NCI-H82 treated with DMSO at 0.1 percent for 48 hours (cell line): ENCODE data around the gene PAXIP1.

Experiments
- DNase-seq: peaks from one replicate; lab custom pipeline; 2025; ENCODE audit not compliant: unreplicated experiment; lab: John Stamatoyannopoulos, UW

PAXIP1 gene

DNA sequence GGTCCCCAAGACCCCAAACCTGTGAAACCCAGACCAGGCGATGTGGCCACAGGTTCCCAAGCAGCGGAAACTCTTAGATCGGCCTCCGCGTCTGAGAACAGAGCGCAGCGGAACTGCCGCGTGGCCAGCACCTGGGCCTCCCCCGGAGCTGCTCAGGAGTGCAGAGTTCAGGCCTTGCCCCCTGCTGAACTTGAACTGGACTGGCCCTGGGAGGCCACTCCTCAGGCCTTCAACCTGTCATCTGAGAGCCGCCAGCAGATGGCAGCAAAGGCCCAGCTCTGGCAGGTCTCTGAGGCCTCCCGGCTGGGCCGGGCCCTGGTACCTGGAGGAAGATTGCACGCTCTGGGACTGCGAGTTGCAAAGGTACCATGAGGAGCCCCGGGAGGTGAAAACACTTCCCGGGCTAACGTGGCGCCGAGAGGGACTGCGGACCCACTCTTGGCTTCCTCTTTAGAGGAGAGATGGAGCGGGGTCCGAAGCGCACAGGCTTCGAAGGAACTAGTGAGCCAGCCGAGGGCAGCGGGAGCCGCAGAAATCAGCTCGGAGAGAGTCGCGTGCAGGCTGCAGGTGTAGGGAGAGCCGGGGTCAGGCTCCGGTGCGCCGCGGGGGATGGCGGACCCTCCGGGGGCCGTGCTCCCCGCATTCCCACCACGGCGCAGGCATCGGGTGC is 89.2 kb downstream of the PAXIP1 start:
- DNase-seq, result peak; percentile 3

DNA sequence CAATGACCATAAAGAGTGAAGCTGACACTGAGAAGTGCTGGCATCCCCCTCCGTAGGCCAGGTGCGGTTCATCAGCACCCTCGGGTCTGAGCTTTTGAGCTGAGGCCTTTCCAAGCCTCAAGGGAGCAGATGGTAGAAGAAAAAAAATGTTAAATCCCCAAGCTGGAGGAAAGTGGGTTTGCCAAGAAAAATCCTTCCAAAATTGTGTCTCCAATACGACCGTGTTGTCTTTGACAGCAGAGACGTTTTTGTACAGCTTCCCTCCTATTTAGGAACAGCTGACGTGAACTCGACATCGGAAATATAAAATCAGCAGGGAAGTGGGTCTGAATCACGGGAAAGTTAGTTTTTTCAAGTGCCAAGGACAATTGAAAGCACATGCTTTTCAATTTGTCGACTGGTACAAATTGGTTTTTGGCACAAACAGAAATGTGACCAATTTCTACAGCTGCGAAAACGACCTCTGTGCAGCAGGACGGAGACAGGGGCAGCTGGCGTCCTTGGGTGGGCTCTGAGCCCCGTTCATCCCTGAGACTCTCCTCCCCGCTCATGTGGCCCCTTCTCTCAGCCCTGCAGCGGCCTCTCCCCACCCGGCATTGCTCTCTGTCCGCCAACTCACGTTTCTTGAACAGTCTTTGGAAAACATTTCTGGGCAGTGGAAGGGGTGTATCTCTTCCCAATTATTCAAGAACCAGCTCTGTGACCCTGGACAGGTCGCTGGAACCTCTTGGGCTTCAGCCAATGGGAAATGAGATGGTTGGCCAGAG is 89.9 kb downstream of the PAXIP1 start:
- DNase-seq, result no peak

DNA sequence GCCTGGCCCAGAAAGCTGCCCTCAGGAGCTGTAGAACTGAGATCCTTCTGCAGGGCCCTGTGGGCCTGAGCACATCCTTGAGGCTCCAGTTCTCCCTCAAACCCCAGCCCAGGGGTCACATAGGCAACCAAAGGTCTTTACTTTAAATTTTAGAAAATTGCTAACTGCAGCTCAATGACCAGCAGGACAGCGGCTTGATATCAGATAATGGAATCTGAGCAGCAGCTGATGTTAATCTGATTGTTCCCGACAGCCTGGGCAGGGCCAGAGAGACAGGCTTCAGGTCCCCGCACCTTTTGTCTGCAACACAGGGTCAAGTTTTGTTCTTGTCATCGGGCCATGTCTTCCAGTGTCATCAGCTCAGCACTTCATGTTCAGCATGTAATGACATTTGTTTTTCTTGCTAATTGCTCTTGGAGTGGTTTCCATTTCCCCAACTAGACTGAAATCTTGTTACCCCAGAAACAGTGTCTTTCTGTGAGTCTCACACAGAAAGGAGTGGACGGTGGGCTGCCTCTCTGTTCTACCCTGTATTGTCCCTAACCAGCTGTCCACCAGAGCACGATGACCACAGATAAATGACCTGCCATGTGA is 91.0 kb downstream of the PAXIP1 start:
- DNase-seq, result no peak

DNA sequence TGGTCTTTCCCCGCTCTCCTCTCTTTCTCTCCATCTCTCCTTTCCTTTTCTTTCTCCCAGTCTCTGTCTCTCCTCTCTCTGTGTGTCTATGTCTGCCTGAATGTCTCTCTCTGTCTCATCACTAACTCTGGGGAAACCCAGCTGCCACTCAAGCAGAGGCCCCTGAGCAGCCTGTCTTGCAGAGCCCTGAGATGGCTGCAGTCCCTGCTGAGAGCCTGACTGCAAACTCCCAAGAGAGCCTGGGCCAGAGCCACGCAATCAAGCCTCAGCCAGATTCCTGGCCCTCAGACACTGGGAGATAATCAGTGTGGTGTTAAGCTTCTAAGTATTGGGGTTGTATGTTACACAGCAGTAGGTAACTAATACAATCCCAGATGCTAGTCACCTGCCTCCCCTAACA is 91.5 kb downstream of the PAXIP1 start:
- no peak for DNase-seq

DNA sequence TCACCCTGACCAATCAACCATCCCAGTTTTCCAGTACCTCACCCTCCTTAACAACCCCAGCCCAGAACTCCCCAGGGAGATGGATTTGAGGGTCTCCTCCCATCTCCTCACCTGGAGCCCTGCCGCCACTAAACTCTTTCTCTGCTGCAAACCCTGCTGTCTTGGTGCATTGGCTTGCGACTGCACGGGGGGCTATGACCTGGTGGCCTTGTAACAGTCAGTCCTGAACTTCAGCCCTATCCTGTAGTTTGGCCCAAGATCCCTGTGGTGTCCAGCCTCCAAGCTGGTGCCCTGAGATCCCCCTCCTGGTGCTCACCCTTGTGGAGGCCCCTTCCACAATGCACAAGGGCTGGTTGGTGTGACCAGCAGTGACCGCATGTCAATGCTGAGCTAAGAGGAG is 91.9 kb downstream of the PAXIP1 start:
- DNase-seq, result no peak

DNA sequence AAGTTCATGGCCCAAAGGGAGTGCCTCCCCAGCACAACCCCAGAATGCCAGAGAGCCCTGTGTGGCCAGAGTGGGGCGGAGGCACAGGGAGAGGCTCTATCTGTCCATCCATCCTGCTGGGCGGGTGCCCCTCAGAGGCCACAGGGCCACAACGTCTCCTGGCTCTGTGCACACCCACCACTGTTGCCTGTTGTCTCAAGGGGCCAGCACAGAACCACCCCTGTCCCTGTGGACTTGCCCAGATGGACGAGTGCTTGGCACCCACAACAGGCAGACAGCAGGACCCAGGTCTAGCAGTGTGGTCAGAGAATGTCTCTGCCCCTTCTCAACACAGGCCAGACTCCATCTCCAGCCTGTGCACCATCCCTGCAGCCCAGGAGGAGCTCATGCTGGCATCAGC is 92.8 kb downstream of the PAXIP1 start:
- no peak for DNase-seq

DNA sequence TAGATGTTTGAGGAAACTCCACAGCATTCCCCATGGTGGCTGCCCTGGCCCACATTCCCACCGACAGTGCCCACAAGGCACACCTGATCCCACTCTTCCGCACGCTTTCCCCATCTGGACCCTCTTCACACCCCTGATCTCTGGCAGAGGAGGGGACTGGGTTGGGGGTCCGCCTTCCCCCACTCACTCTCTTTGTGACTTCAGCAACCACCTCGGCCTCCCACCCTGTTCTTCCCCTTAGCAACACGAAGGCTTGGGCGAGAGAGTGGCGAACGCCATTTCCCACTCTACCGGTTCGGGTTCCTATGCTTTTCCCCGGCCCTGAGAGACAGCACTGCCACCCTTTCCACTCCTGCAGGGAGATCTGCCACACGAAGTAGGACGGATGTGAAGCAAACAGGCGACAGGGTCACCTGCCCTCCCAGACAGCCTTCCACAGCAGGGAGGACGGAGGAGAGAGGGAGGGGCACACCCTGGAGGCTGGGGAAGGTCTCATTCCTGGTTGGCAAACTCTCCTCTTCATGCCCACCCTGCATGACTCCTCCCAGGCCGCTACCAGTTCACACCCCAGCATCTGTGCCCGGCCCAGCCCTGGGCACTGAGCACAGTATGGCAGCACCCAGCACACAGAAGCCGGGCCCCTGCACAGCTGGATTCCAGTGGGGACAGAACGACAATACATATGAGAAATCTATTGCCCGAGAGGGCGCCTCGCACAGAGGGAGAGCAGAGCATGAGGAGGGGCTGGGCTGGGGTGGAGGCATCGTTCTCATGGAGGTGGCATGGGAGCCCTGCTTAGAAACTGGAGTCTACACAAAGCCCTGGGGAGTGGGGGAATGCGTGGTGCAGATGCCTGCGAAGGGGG is 93.5 kb downstream of the PAXIP1 start:
- no peak for DNase-seq

DNA sequence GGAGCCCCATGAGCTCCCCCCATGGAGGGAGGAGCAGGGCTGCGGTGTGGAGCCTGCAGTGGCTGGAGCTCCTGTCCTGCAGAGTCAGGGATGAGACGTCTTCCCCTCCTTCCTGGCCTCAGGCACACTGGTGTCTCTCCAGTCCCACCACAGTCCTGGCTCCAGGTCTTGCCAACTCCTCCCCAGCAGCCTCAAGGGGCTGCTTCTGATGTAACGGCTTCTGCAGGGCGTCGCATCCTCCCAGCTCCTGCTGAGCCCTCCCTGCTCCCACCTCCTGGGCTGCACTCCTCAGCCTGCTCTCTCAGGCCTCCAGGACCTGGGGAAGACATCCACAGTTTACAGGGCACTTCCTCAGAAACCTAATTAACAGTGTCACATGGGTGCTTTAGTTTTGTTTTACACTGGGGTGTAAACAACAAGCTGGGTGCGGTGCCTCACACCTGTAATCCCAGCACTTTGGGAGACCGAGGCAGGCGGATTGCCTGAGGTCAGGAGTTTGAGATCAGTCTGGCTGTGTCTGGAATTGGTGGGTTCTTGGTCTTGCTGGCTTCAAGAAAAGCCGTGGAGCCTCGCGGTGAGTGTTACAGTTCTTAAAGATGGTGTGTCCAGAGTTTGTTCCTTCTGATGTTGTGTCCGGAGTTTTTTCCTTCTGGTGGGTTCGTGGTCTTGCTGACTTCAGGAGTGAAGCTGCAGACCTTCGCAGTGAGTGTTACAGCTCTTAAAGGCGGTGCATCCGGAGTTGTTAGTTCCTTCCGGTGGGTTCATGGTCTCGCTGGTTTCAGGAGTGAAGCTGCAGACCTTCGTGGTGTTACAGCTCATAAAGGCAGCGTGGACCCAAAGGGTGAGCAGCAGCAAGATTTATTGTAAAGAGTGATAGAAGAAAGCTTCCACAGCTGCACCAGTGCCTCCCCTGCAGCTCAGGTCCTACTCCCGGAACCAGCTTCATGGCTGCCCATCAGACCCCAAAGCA is 95.0 kb downstream of the PAXIP1 start:
- no peak for DNase-seq

DNA sequence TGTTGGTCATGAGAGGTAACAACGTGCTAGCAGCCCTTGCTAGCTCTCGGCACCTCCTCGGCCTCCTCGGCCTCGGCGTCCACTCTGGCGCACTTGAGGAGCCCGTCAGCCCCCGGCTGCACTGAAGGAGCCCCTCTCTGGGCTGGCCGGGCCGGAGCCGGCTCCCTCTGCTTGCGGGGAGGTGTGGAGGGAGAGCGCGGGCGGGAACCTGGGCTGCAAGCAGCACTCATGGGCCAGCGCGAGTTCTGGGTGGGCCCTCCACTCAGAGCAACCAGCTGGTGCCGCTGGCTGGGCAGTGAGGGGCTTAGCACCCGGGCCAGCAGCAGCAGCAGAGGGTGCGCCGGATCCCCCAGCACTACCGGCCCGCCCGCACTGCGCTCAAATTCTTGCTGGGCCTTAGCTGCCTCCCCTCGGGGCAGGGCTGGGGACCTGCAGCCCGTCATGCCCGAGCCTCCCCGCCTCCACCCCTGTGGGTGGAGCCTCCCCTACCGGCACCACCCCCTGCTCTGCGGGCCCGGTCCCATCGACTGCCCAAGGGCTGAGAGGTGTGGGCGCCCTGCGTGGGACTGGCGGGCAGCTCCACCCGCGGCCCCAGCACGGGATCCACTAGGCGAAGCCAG is 96.1 kb downstream of the PAXIP1 start:
- DNase-seq, result no peak

DNA sequence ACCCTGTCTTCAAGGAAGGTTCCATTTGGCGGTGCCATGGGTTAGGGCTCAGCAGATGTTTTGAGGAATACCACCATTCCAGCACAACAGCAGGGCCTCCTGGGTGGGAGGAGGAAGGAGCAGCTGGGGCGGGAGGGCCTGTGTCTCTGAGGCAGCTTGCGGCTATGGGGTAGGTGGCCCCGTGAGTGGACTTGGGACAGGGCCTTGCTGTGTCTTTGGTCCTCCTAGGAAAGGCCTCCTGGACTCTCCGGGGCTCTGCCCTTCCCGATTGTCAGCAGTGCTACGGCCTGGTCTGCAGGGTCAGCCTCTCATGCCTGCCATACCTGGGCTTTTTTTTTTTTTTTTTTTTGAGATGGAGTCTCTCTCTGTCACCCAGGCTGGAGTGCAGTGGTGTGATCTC is 96.7 kb downstream of the PAXIP1 start:
- DNase-seq, result no peak

DNA sequence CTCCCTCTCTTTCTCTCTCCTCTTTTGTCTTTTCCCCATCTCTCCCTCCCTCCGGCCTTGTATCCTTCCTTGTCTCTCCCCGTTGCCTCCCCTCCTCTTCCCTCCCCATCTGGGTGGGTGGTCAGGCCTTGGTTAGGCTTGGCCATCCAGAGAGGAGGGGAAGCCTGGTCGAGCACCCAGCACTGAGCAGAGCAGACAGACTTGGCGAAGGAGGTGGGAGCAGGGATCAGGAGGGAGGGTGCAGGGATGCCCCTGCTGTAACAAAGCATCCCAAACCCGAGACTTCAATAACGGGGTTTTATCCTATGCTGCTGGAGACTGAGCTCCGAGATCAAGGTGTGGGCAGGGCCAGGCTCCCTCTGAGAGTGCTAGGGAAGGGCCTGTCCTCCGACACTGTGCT is 97.3 kb downstream of the PAXIP1 start:
- no peak for DNase-seq

DNA sequence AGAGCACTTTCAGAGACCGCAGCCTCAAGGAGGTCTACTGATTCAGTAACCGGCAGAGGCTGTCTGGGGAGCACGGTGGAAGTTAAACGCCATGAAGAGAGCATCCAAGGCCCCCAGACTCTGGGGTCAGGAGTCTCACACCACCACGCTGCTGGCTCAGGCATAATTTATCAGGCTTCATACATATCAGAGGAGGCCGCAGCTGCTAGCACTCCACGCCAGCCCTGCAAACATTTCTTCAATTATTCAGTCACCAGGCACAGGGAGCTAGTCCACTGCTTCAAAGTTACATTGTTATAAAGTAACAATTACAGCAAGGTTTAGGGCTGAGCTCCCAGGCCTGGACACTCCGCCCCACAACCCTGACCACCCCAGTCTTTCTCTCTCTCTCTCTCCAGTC is 97.8 kb downstream of the PAXIP1 start:
- no peak for DNase-seq

DNA sequence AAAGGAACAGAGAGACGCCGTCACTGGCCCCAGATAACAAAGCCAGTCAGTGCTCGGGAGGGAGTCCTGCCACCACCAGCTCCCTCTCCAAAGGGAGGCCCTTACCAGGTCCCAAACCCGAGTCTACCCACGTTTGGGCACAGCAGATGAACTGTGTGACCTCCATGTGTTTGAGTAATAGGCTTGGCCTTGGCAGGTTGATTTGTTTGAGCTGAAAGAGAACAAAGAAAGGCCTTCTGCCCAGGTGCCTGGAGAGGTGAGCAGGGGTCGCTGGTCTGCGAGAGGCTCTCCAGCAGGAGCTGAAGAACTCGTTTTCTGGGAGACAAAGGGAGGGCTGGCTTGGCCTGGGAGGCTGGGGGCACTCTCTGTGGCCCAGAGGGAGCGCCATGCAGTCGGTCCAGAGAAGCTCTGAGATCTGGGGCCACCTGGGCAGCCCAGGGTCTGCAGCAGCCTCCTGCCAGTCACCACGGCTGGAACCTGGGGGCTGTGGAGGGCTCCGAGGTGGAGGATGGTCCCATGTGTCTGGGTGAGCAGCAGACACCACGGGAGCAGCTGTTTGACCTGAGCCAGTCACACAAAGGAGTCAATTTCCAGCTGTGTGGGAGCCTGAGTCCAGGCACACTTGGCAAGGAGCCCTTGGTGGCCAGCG is 99.7 kb downstream of the PAXIP1 start:
- DNase-seq, result no peak

DNA sequence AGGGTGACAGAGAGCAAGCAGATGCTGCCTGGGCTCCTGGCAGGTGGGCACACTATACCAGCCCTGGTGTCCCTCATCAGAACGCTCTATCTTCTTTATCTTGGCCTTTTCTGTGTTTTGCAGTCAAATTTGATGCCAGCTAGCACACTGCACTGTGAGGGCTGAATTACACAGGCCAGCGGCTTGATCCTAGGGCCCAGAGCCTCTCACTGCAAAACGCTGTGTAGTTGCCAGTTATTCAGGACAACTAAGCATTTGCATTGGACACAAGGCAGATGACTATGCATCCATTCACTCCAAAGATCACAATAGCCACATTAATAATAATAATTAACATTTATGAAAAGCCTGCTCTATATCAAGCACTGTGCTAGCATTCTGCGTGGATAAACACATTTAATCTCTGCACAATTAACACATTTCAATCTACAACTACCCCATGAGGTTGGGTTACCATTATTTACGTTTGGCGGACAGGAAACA is 100.3 kb downstream of the PAXIP1 start:
- no peak for DNase-seq

DNA sequence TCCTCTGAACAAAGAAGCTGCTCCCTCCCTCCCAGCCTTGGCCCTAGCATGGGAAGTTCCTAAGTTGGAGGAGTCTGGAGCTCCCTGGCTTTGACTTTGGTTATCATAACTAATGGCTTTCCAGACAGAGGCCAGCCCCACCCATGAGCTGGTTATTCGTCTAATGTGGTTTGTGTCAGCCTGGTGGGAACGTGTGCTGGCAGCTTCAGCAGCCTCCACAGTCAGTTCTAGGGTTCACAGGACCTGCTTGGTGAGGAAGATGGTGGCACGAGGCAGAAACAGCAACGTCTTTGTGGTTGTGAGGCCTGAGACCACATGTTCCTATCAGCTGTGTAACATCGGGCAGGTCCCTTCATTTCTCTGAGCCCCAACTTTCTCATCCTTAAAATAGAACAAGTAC is 103.1 kb downstream of the PAXIP1 start:
- DNase-seq, result no peak

DNA sequence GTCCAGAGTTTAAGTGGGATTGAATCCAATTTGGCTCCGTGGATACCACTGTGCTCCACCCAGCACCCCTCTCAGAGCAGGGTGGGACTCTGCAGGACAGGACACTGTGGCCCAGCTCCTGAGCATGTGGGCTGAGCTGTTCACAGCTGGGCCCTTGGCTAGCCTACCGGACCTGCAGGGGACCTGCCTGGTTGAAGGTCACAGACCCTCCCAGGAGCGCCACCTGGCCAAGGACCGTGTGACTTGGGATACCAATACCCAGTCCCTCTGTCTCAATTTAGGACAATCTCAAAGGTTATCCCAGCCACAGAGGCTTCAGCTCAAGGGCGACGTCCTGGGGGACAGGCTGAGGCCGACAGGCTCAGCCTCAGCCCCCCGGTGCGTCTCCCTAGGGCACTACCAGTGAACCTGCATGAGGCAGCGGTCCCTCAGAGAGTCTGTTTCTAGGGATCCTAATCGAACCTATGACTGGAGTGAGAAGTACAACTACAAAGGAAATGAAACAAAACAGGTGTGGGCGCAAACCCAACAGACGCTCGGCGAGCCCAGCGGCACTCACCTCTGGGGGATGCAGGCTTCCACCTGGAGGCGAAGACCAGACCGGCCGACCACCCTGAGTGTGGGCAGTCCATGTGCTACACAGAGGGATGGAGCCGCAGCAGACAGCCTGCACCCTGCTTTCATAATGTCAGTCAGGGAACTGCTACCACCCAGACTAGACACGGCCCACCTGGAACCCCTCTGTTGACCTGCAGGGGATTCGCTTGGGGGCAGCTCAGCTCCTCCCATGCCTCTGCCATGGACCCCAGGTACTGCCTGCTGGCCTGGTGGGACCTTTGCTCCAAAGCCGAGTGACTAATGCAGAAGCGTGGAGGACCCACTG is 103.7 kb downstream of the PAXIP1 start:
- no peak for DNase-seq

DNA sequence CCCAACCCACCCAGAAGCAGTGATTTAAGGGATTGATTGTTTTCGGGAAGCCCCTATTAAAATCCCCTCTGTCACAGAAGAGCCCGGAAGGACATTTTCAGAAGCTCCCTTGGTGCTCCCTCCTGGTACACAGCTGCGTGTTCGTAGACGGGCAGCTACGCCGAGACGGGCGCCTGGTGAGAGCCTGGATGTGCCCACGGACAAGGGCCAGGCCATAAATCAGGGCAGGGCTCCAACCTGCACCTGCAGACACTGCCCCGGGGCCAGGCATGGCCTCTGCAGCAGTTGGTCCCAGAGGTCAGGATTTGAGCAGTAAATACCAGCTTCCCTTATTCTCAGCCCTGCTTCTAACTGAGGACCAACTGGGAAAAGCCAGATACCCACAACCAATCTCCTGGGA is 106.8 kb downstream of the PAXIP1 start:
- DNase-seq, result no peak
